ENCODE data around the gene TBC1D7.

TBC1D7 gene

GRCh38 chr6:13284646-13285045, 43.7 kb downstream of the TBC1D7 start:
- in situ Hi-C loops (cut with HindIII; ENCODE audit: low sequenced_read_pairs): no loop called here
- no peak overlapping the region for H3K4me3 ChIP-seq (ENCODE audit: low read depth, low read length)
- no peak for TF ChIP-seq CTCF (IDR thresholded peaks at IDR 0.05; ENCODE audit: low read depth, low read length)
- DNase-seq (ENCODE audit: low read depth, low spot score): no peak

GRCh38 chr6:13283331-13283730, 45.0 kb downstream of the TBC1D7 start:
- H3K4me3 ChIP-seq (ENCODE audit: low read depth, low read length): no peak overlapping the region
- TF ChIP-seq CTCF (IDR thresholded peaks at IDR 0.05; ENCODE audit: low read depth, low read length): no peak
- in situ Hi-C loops (cut with HindIII; ENCODE audit: low sequenced_read_pairs): no loop called here
- no peak for DNase-seq (ENCODE audit: low read depth, low spot score)

- no peak overlapping the region for H3K4me3 ChIP-seq (ENCODE audit: low read depth, low read length)
- in situ Hi-C loops (cut with HindIII; ENCODE audit: low sequenced_read_pairs): no loop called here
- no peak for DNase-seq (ENCODE audit: low read depth, low spot score)
- no peak for TF ChIP-seq CTCF (IDR thresholded peaks at IDR 0.05; ENCODE audit: low read depth, low read length)
These were observed 45.8 kb downstream of the TBC1D7 start for GRCh38 chr6:13282393-13283069.

GRCh38 chr6:13281686-13282085, 46.7 kb downstream of the TBC1D7 start:
- no peak for TF ChIP-seq CTCF (IDR thresholded peaks at IDR 0.05; ENCODE audit: low read depth, low read length)
- in situ Hi-C loops (cut with HindIII; ENCODE audit: low sequenced_read_pairs): no loop called here
- H3K4me3 ChIP-seq (ENCODE audit: low read depth, low read length): no peak overlapping the region
- DNase-seq (ENCODE audit: low read depth, low spot score): no peak

GRCh38 chr6:13280254-13280653, 48.1 kb downstream of the TBC1D7 start:
- TF ChIP-seq CTCF (IDR thresholded peaks at IDR 0.05; ENCODE audit: low read depth, low read length): no peak
- DNase-seq (ENCODE audit: low read depth, low spot score): no peak
- in situ Hi-C loops (cut with HindIII; ENCODE audit: low sequenced_read_pairs): no loop called here
- H3K4me3 ChIP-seq (ENCODE audit: low read depth, low read length): no peak overlapping the region

- DNase-seq (ENCODE audit: low read depth, low spot score): no peak
- in situ Hi-C loops (cut with HindIII; ENCODE audit: low sequenced_read_pairs): no loop called here
These were observed 49.3 kb downstream of the TBC1D7 start for GRCh38 chr6:13278991-13279390.

More at GRCh38 chr6:13278991-13279390, 49.3 kb downstream of the TBC1D7 start:
- no peak for TF ChIP-seq CTCF (IDR thresholded peaks at IDR 0.05; ENCODE audit: low read depth, low read length)
- H3K4me3 ChIP-seq (ENCODE audit: low read depth, low read length): no peak overlapping the region
